Brain microvascular endothelial cell (primary cell): ENCODE data around the gene LRP8.

ENCODE experiments used
- DNase-seq: peaks from one replicate; pipeline ENCODE4 v3.0.0-alpha.2; 2020
- H3K27ac ChIP-seq: fragments of 250-450 bp; sonication (Bioruptor Pico); 2 replicates; pipeline ENCODE4 v1.5.1; 2020; ENCODE audit warnings: mild to moderate bottlenecking, moderate library complexity
- H3K27me3 ChIP-seq: fragments of 250-450 bp; sonication (Bioruptor Pico); replicated peaks from 2 replicates; pipeline ENCODE4 v1.5.1; 2020; ENCODE audit warnings: mild to moderate bottlenecking
- H3K36me3 ChIP-seq: fragments of 250-450 bp; sonication (Bioruptor Pico); replicated peaks from 2 replicates; pipeline ENCODE4 v1.5.1; 2020; ENCODE audit warnings: mild to moderate bottlenecking
- H3K4me3 ChIP-seq: 2 replicates; pipeline ENCODE4 v1.5.1; 2011; ENCODE audit warnings: low read depth, mild to moderate bottlenecking, control low read depth, low read length, moderate library complexity
- in situ Hi-C: cut with HindIII; loops from 2 replicates; pipeline ENCODE4 v1.10.0; 2017; ENCODE audit warnings: low sequenced_read_pairs, low pct_ligation_motif_present
- TF ChIP-seq, protein P1 (sequence below): IDR thresholded peaks from 2 replicates; pipeline ENCODE4 v1.5.1; 2011; ENCODE audit warnings: low read depth, mild to moderate bottlenecking, moderate library complexity, low read length, control low read depth, inconsistent platforms; ENCODE audit errors: missing control alignments

The LRP8 gene

DNA sequence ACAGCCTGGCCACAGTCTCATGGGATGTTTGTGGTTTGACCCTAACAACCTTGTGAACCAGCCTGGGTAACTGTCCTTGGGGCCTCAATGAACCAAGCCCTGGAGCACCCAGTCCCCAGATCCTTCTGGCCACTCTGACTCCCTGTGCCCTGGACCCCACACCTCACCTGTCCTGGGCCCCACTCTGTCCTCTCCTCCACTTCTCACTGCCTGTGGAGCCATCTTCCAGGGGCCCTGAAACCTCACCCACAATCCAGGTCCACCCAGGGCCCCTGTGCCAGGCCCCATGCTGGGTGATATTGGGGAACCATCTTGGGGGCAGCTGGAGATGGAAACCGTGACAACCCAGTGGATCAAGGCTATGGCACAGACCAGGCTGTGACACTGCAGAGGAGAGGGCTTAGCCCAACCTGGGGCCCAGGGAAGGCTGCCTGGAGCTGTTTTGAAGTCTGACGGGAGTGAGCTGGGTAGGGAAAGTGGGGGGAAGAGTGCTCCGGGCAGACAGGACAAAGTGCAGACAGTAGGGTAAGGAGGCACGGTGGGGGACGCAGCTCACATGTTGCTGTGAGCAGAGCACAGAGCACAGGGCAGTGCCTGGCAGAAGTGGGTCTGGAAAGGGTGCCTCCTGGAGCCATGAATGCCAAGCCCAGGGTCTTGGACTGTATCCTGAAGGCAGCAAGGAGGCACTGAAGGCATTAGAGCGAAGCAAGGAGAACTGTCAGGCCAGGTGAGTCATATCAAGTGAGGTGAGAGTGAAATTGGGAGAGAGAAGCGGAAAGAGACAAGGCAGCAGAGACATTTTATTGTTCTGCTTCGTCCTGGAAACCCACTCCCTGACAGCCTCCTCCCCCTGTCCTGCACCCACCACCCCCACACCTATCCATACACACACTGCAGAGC lies 12.1 kb upstream of the LRP8 start:
- Histone ChIP-seq H3K27ac (no peak overlapping the region), H3K27me3 (peaks cover 4% of the 10 kb centered on the region), H3K4me3 (no peak overlapping the region), H3K36me3 (no peaks in the 10 kb centered on the region)
- DNase-seq = no peak
- TF ChIP-seq, protein P1, sequence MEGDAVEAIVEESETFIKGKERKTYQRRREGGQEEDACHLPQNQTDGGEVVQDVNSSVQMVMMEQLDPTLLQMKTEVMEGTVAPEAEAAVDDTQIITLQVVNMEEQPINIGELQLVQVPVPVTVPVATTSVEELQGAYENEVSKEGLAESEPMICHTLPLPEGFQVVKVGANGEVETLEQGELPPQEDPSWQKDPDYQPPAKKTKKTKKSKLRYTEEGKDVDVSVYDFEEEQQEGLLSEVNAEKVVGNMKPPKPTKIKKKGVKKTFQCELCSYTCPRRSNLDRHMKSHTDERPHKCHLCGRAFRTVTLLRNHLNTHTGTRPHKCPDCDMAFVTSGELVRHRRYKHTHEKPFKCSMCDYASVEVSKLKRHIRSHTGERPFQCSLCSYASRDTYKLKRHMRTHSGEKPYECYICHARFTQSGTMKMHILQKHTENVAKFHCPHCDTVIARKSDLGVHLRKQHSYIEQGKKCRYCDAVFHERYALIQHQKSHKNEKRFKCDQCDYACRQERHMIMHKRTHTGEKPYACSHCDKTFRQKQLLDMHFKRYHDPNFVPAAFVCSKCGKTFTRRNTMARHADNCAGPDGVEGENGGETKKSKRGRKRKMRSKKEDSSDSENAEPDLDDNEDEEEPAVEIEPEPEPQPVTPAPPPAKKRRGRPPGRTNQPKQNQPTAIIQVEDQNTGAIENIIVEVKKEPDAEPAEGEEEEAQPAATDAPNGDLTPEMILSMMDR = no peak
- in situ Hi-C loops = no loop called here

DNA sequence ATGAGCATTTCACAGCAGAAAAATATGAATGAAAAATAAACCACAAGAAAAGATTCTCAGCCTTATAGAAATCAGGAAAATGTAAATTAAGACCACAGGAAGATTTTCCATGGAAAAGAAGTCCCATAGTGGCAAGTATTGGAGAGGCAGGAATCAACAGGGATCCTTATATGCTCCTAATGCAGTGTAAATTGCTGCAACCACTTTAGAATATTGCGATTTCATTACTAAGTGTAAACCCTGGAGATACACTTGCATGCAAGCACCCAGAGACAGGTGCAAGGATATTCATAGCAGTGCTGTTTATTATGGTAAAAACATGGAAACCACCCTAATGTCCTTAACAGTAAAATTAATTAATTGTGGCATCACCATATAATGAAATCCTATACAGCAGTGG lies 10.6 kb upstream of the LRP8 start:
- TF ChIP-seq, protein P1 = no peak
- peaks cover 4% of the 10 kb centered on the region for H3K27me3 ChIP-seq
- in situ Hi-C loops = no loop called here
- H3K4me3 ChIP-seq = no peak overlapping the region
- no peak for DNase-seq
- H3K36me3 ChIP-seq = no peaks in the 10 kb centered on the region
- H3K27ac ChIP-seq = no peak overlapping the region

DNA sequence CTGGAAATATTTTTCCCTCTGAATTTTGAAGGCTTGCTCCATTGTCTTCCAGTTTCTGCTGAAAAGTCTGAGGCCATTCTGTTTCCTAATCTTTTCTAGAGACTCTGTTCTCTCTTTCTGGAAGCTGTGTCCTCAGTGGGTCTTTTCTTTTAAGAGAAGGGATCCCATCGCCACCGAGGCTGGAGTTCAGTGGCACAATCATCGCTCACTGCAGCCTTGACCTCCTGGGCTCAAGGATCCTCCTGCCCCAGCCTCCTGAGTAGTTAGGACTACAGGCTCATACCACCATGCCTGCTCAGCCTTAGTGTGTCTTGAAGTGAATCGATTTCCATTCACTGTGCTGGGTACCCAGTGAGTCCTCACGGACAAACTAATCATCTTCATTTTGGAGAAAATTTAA lies 9.6 kb upstream of the LRP8 start:
- in situ Hi-C loops = no loop called here
- TF ChIP-seq, protein P1 = no peak
- Histone ChIP-seq H3K27ac (no peak overlapping the region), H3K36me3 (no peaks in the 10 kb centered on the region), H3K27me3 (peaks cover 4% of the 10 kb centered on the region), H3K4me3 (no peak overlapping the region)
- DNase-seq = no peak

DNA sequence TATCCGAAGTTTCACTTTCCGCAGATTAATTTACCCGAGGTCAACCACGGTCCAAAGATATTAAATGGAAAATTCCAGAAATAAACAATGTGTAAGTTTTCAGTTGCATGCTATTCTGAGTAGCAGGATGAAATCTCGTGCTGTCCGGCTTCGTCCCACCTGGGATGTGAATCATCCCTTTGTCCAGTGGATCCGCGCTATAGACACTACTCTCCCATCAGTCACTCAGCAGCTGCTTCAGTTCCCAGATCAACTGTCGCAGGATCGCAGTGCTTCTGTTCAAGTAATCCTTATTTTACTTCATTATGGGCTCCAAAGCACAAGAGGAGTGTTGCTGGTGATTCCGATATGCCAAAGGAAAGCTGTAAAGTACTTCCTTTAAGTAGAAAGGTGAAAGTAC lies 8.3 kb upstream of the LRP8 start:
- no peak for DNase-seq
- in situ Hi-C loops = no loop called here
- H3K4me3 ChIP-seq = no peak overlapping the region

GRCh38 chr1:53335661-53336060 lies 7.8 kb upstream of the LRP8 start:
- no peak overlapping the region for H3K27ac ChIP-seq
- peaks cover 4% of the 10 kb centered on the region for H3K27me3 ChIP-seq
- no peaks in the 10 kb centered on the region for H3K36me3 ChIP-seq
- H3K4me3 ChIP-seq = no peak overlapping the region
- TF ChIP-seq, protein P1 = no peak
- in situ Hi-C loops = no loop called here
- DNase-seq = no peak

More for the DNA sequence above, 8.3 kb upstream of the LRP8 start:
- Histone ChIP-seq H3K36me3 (no peaks in the 10 kb centered on the region), H3K27ac (no peak overlapping the region), H3K27me3 (peaks cover 4% of the 10 kb centered on the region)
- TF ChIP-seq, protein P1 = no peak
